ENCODE measurements around the gene NAV2.

DNA sequence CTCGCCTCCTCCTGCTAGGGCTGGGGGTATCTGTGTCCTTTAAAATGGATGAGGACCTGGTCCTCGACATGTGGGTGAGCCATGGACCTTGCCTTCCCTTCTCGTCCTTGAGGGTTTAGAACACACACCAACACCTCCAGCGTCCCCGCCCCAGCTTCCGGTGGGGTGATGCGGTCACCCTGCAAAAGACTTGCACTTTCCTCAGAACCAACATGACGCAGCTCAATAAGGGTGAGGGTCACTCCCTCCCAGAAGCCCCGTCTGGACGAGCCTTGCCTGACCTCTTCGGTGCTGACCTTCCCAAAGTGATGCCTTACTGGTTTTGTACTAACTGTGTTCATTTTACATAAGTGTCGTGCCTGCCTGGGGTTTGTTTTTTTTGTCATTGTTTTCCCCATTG is 406.7 kb downstream of the NAV2 start:
- no peak for TF ChIP-seq POLR2A (IDR thresholded peaks at IDR 0.05; ENCODE audit: low read length)
- no peak for TF ChIP-seq GATA1 (IDR thresholded peaks at IDR 0.05; ENCODE audit: low read depth, low read length)

All from erythroblast (primary cell).